HepG2 (cell line): ENCODE results near the gene GMEB2. TPM values are rescaled to one million over a fixed set of nuclear protein-coding genes. Genes with fewer than 3 reads are reported as not detected.

Source experiments
- EEA1 ChIP-seq: sonication (generic); formaldehyde crosslinking; IDR thresholded peaks from 2 replicates; pipeline ENCODE4 v1.5.1; 2020; ENCODE audit warnings: mild to moderate bottlenecking, missing genetic modification reagents, borderline replicate concordance
- HOXA7 ChIP-seq: sonication (generic); formaldehyde crosslinking; IDR thresholded peaks from 2 replicates; pipeline ENCODE4 v1.8.1; 2022; ENCODE audit warnings: mild to moderate bottlenecking, missing genetic modification reagents, moderate library complexity
- IRX3 ChIP-seq: sonication (generic); formaldehyde crosslinking; IDR thresholded peaks from 2 replicates; pipeline ENCODE4 v1.8.1; 2023; ENCODE audit warnings: mild to moderate bottlenecking, low read depth, missing genetic modification reagents, borderline replicate concordance
- KDM5A ChIP-seq: fragments of 200-600 bp; sonication (generic); IDR thresholded peaks from 2 replicates; pipeline ENCODE4 v1.7.0; 2018; ENCODE audit warnings: antibody characterized with exemption, mild to moderate bottlenecking, low read length, borderline replicate concordance
- KLF13 ChIP-seq: sonication (generic); formaldehyde crosslinking; IDR thresholded peaks from 2 replicates; pipeline ENCODE4 v1.4.0; 2020; ENCODE audit warnings: mild to moderate bottlenecking, missing genetic modification reagents
- REXO4 ChIP-seq: sonication (generic); formaldehyde crosslinking; IDR thresholded peaks from 2 replicates; pipeline ENCODE4 v1.8.0; 2022; ENCODE audit warnings: missing genetic modification reagents, mild to moderate bottlenecking, borderline replicate concordance
- WIZ ChIP-seq: sonication (generic); formaldehyde crosslinking; IDR thresholded peaks from 2 replicates; pipeline ENCODE4 v1.5.1; 2020; ENCODE audit warnings: mild to moderate bottlenecking, missing genetic modification reagents
- ZNF121 ChIP-seq: sonication (generic); formaldehyde crosslinking; IDR thresholded peaks from 2 replicates; pipeline ENCODE4 v1.5.0; 2020; ENCODE audit warnings: mild to moderate bottlenecking, missing genetic modification reagents
- ZNF589 ChIP-seq: sonication (generic); formaldehyde crosslinking; conservative IDR thresholded peaks from 2 replicates; pipeline ENCODE4 v1.8.0; 2022; ENCODE audit warnings: mild to moderate bottlenecking, moderate library complexity, missing genetic modification reagents
- ZNF770 ChIP-seq: sonication (generic); formaldehyde crosslinking; IDR thresholded peaks from 2 replicates; pipeline ENCODE4 v1.5.0; 2020; ENCODE audit warnings: mild to moderate bottlenecking, missing genetic modification reagents
- polyA plus RNA-seq, 8 experiments: library from polyadenylated mRNA; depleted of rRNA in 3 of 8; stranded (reverse) in 7 of 8; unstranded in 1 of 8; fragments of >200 nt; fragmentation: Illumina TruSeq in 4 of 8; extraction: Trizol in 4 of 8; gene quantifications; 2 replicates each; pipeline versions ENCODE4 v1.2.1 to v1.2.3, GENCODE V29; 2011 to 2016; ENCODE audit warnings: low read depth in 4 of 8, missing spikeins in 1 of 8, mixed read lengths in 1 of 8; ENCODE audit not compliant: insufficient read depth in 1 of 8
- total RNA-seq, 5 experiments: library from RNA; depleted of rRNA; stranded (reverse); fragments of >200 nt; fragmentation: Illumina TruSeq; extraction: Trizol; gene quantifications; 2 replicates each; pipeline ENCODE4 v1.2.3, GENCODE V29; 2016; ENCODE audit warnings: low read depth in 1 of 5
- TF ChIP-seq, protein P1 (sequence below): sonication (generic); formaldehyde crosslinking; IDR thresholded peaks from 2 replicates; pipeline ENCODE4 v1.4.0; 2020; ENCODE audit warnings: missing genetic modification reagents; ENCODE audit errors: not compliant biosample characterization
- TF ChIP-seq, protein P2 (sequence below): sonication (generic); formaldehyde crosslinking; IDR thresholded peaks from 2 replicates; pipeline ENCODE4 v1.9.0; 2021; ENCODE audit warnings: missing genetic modification reagents, borderline replicate concordance
- TF ChIP-seq, protein P3 (sequence below): IDR thresholded peaks from 2 replicates; pipeline ENCODE4 v1.6.1; 2012; ENCODE audit warnings: low read length, improper control_type of control experiment
- TF ChIP-seq, protein P4 (sequence below): sonication (generic); formaldehyde crosslinking; IDR thresholded peaks from 2 replicates; pipeline ENCODE4 v1.4.0; 2020; ENCODE audit warnings: missing genetic modification reagents, borderline replicate concordance

The GMEB2 gene
- total and polyA plus RNA-seq, 2 of the 13 experiments (the other 11 are each of a cell fraction or from before 2014, with no cell fraction given) = 10.6 to 12.4 TPM

GRCh38 chr20:63628246-63628975 is 1.5 kb upstream of the GMEB2 start (continued):
- TF ChIP-seq ZNF770 (CRISPR knock-in tag) = peak; percentile 64
- peak; percentile 69; the same call in 1 of the 2 replicates for TF ChIP-seq WIZ (CRISPR knock-in tag)
- TF ChIP-seq KDM5A = peak; percentile 99
- TF ChIP-seq HOXA7 (CRISPR knock-in tag) = no peak
- 0 out of 2 replicates have a peak, but pooled peaks have one; percentile 17 for TF ChIP-seq ZNF121 (CRISPR knock-in tag)
- no peak for TF ChIP-seq KLF13
- TF ChIP-seq ZNF589 (CRISPR knock-in tag) = 0 out of 2 replicates have a peak, but pooled peaks have one; percentile 79
- no peak for TF ChIP-seq REXO4 (CRISPR knock-in tag)
- TF ChIP-seq, protein P1, sequence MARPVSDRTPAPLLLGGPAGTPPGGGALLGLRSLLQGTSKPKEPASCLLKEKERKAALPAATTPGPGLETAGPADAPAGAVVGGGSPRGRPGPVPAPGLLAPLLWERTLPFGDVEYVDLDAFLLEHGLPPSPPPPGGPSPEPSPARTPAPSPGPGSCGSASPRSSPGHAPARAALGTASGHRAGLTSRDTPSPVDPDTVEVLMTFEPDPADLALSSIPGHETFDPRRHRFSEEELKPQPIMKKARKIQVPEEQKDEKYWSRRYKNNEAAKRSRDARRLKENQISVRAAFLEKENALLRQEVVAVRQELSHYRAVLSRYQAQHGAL = peak; percentile 91
- TF ChIP-seq, protein P2, sequence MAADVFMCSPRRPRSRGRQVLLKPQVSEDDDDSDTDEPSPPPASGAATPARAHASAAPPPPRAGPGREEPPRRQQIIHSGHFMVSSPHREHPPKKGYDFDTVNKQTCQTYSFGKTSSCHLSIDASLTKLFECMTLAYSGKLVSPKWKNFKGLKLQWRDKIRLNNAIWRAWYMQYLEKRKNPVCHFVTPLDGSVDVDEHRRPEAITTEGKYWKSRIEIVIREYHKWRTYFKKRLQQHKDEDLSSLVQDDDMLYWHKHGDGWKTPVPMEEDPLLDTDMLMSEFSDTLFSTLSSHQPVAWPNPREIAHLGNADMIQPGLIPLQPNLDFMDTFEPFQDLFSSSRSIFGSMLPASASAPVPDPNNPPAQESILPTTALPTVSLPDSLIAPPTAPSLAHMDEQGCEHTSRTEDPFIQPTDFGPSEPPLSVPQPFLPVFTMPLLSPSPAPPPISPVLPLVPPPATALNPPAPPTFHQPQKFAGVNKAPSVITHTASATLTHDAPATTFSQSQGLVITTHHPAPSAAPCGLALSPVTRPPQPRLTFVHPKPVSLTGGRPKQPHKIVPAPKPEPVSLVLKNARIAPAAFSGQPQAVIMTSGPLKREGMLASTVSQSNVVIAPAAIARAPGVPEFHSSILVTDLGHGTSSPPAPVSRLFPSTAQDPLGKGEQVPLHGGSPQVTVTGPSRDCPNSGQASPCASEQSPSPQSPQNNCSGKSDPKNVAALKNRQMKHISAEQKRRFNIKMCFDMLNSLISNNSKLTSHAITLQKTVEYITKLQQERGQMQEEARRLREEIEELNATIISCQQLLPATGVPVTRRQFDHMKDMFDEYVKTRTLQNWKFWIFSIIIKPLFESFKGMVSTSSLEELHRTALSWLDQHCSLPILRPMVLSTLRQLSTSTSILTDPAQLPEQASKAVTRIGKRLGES (CRISPR knock-in tag) = 0 out of 2 replicates have a peak, but pooled peaks have one; percentile 73
- TF ChIP-seq EEA1 (CRISPR knock-in tag) = no peak
- no peak; the same call in none of the 2 replicates for TF ChIP-seq IRX3 (CRISPR knock-in tag)
- TF ChIP-seq, protein P3, sequence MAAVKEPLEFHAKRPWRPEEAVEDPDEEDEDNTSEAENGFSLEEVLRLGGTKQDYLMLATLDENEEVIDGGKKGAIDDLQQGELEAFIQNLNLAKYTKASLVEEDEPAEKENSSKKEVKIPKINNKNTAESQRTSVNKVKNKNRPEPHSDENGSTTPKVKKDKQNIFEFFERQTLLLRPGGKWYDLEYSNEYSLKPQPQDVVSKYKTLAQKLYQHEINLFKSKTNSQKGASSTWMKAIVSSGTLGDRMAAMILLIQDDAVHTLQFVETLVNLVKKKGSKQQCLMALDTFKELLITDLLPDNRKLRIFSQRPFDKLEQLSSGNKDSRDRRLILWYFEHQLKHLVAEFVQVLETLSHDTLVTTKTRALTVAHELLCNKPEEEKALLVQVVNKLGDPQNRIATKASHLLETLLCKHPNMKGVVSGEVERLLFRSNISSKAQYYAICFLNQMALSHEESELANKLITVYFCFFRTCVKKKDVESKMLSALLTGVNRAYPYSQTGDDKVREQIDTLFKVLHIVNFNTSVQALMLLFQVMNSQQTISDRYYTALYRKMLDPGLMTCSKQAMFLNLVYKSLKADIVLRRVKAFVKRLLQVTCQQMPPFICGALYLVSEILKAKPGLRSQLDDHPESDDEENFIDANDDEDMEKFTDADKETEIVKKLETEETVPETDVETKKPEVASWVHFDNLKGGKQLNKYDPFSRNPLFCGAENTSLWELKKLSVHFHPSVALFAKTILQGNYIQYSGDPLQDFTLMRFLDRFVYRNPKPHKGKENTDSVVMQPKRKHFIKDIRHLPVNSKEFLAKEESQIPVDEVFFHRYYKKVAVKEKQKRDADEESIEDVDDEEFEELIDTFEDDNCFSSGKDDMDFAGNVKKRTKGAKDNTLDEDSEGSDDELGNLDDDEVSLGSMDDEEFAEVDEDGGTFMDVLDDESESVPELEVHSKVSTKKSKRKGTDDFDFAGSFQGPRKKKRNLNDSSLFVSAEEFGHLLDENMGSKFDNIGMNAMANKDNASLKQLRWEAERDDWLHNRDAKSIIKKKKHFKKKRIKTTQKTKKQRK = no peak
- TF ChIP-seq, protein P4, sequence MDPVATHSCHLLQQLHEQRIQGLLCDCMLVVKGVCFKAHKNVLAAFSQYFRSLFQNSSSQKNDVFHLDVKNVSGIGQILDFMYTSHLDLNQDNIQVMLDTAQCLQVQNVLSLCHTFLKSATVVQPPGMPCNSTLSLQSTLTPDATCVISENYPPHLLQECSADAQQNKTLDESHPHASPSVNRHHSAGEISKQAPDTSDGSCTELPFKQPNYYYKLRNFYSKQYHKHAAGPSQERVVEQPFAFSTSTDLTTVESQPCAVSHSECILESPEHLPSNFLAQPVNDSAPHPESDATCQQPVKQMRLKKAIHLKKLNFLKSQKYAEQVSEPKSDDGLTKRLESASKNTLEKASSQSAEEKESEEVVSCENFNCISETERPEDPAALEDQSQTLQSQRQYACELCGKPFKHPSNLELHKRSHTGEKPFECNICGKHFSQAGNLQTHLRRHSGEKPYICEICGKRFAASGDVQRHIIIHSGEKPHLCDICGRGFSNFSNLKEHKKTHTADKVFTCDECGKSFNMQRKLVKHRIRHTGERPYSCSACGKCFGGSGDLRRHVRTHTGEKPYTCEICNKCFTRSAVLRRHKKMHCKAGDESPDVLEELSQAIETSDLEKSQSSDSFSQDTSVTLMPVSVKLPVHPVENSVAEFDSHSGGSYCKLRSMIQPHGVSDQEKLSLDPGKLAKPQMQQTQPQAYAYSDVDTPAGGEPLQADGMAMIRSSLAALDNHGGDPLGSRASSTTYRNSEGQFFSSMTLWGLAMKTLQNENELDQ (CRISPR knock-in tag) = peak; percentile 86; the same call in 1 of the 2 replicates
